Esophagus squamous epithelium (tissue), 4 donors: ENCODE results near the gene SLC5A11.

Experiments used
- CTCF ChIP-seq, 6 experiments: fragments of 450-650 bp in 4 of 6; fragments of 200-600 bp in 2 of 6; sonication (generic) in 2 of 6; IDR thresholded peaks; one replicate each; pipeline ENCODE4 v1.5.1; 2016 to 2019; ENCODE audit warnings: antibody characterized with exemption in 6 of 6, mild to moderate bottlenecking in 4 of 6, moderate library complexity in 4 of 6
- POLR2A ChIP-seq, 4 donors: fragments of 450-650 bp; IDR thresholded peaks; one replicate each; pipeline ENCODE4 v1.6.1; 2017; ENCODE audit warnings: antibody characterized with exemption in 4 of 4, mild to moderate bottlenecking in 4 of 4, moderate library complexity in 3 of 4

GRCh38 chr16:24930440-24930839, 84.7 kb downstream of the SLC5A11 start:
- TF ChIP-seq CTCF (IDR thresholded peaks at IDR 0.05) (no peak), POLR2A (IDR thresholded peaks at IDR 0.05) (no peak)
